ENCODE results near the gene TMEM151B.

Gene TMEM151B

DNA sequence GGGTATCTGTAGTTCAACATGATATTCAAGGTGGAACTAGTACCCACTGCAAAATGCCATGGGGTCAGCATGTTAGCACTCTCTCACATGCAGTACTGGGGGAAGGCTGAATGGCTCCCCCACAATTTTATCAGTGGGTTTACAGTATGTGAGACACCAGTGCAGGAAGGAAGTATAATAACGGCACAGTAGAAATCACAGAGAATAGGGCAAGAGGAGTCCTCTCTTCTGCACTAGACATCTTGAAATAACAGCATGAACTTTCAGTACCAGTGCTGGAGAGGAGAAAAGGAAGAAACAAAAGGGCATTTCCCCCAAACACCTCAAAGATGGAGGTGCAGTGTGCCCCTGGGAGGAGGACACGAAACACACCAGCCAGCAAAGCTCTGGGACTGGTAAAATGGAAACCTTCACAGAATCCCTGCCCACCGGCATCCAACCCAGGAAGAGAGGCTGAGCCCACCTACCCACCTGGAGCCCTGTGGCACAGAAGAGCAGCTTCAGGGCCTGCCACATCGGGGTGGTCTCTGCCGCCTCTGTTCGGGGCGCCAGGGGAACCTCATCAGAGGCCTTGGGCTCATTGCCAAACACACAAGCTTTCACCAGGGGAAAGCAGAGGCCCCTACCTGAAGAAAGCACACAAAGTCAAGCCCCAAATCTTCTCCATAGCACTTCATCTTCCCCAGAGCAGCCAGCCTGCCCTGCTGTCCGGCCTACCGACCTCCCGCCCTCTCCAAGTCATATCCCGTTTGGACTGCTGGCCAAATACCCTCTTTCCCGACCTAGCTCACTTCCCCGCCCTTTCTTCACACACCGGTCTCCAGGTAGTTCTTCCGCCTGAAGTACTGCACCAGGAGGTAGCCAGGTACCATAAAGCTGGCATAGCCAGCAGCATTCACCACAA is 14.1 kb upstream of the TMEM151B start:
- H3K79me2 ChIP-seq (ENCODE audit: low read length) = peaks cover 59% of the 10 kb centered on the region
- peak overlapping the region; percentile 99 for H3K9ac ChIP-seq (ENCODE audit: low read length)
- TF ChIP-seq, protein P1, sequence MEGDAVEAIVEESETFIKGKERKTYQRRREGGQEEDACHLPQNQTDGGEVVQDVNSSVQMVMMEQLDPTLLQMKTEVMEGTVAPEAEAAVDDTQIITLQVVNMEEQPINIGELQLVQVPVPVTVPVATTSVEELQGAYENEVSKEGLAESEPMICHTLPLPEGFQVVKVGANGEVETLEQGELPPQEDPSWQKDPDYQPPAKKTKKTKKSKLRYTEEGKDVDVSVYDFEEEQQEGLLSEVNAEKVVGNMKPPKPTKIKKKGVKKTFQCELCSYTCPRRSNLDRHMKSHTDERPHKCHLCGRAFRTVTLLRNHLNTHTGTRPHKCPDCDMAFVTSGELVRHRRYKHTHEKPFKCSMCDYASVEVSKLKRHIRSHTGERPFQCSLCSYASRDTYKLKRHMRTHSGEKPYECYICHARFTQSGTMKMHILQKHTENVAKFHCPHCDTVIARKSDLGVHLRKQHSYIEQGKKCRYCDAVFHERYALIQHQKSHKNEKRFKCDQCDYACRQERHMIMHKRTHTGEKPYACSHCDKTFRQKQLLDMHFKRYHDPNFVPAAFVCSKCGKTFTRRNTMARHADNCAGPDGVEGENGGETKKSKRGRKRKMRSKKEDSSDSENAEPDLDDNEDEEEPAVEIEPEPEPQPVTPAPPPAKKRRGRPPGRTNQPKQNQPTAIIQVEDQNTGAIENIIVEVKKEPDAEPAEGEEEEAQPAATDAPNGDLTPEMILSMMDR (IDR thresholded peaks at IDR 0.05; ENCODE audit: low read depth, low read length) = no peak
- no peak for TF ChIP-seq EZH2phosphoT487 (IDR thresholded peaks at IDR 0.05; ENCODE audit: low read depth)
- peaks cover 44% of the 10 kb centered on the region for H4K20me1 ChIP-seq (ENCODE audit: insufficient read depth, low read length)
- H3K9me3 ChIP-seq (ENCODE audit: insufficient read depth, low read length) = no peaks in the 10 kb centered on the region
- peaks cover 49% of the 10 kb centered on the region for H3K4me1 ChIP-seq (ENCODE audit: low read length)
- peak overlapping the region; percentile 94 for H3K27ac ChIP-seq (ENCODE audit: low read length)
- H3K4me2 ChIP-seq (ENCODE audit: low read length) = peak overlapping the region; percentile 99
- peak overlapping the region; percentile 84 for H3K4me3 ChIP-seq (ENCODE audit: low read length)
- H3K27me3 ChIP-seq (ENCODE audit: low read depth, low read length) = no peaks in the 10 kb centered on the region
- peaks cover 68% of the 10 kb centered on the region for H3K36me3 ChIP-seq (replicated peaks; ENCODE audit: low read depth, low read length)
- no peak overlapping the region for H2AFZ ChIP-seq (ENCODE audit: low read depth, low read length)

DNA sequence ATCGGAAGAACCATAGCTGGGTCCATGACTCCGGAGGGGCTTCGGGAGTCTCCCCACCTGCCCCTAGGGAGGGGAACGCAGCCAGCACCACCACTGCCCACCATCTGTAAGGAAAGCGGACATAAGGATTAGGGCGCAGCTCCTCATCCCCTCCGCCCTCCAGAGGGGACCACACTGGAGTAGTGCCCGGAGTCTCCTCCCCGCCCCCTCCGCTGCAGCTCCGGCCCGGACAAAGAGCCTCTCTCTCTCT is 13.6 kb upstream of the TMEM151B start:
- H3K4me1 ChIP-seq (ENCODE audit: low read length) = peaks cover 55% of the 10 kb centered on the region
- H3K27me3 ChIP-seq (ENCODE audit: low read depth, low read length) = no peaks in the 10 kb centered on the region
- peaks cover 46% of the 10 kb centered on the region for H4K20me1 ChIP-seq (ENCODE audit: insufficient read depth, low read length)
- peak overlapping the region; percentile 84 for H3K4me3 ChIP-seq (ENCODE audit: low read length)
- H2AFZ ChIP-seq (ENCODE audit: low read depth, low read length) = no peak overlapping the region
- H3K79me2 ChIP-seq (ENCODE audit: low read length) = peaks cover 59% of the 10 kb centered on the region
- peaks cover 68% of the 10 kb centered on the region for H3K36me3 ChIP-seq (replicated peaks; ENCODE audit: low read depth, low read length)
- H3K27ac ChIP-seq (ENCODE audit: low read length) = peak overlapping the region; percentile 94
- peak overlapping the region; percentile 99 for H3K9ac ChIP-seq (ENCODE audit: low read length)
- peak overlapping the region; percentile 99 for H3K4me2 ChIP-seq (ENCODE audit: low read length)
- no peak for TF ChIP-seq EZH2phosphoT487 (IDR thresholded peaks at IDR 0.05; ENCODE audit: low read depth)
- TF ChIP-seq, protein P1 (IDR thresholded peaks at IDR 0.05; ENCODE audit: low read depth, low read length) = no peak
- H3K9me3 ChIP-seq (ENCODE audit: insufficient read depth, low read length) = no peaks in the 10 kb centered on the region

DNA sequence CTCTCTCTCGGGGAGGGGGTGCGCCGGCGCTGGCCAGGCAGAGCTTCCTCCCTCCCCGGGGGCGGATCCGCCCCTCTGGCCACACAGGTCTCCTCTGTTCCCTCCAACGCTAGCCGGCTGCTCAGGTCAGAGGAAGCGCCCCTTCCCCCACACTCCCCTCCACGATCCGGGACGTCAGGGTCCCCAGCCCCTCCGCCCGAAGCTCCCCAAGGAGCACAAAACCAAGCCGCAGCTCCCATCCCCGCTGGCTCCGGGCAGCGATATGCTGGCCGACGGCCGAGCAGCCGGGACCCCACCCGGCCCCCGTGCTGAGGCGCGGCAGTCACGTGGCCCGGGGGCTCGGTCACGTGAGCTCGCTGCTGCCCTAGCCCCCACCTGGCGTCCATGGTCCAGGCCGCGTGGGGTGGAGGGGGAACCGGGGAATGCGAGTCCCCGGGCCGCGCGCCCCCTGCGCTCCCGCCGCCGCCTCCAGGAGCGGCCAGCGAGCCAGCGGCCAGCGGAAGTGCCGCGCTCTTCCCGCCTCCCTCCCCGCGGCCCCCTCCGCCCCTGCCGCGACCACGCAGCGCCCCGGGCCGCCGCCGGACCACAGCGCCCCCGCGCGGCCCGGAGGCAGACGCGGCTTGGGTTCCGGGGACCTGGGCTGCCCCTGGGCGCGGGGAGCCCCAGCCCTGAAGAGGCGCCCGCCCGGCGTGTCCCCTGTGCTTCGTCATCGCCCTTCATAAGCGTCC is 13.1 kb upstream of the TMEM151B start, which contains the start of gene SLC35B2:
TSS of gene SLC35B2 (minus strand) at position 504 of the 728 bp plus-strand sequence. CDS start at position 386, 118 bp downstream.
- Histone ChIP-seq H3K27ac (ENCODE audit: low read length) (peak within 1 kb of the TSS; percentile 94), H3K9ac (ENCODE audit: low read length) (peak within 1 kb of the TSS; percentile 99), H3K27me3 (ENCODE audit: low read depth, low read length) (no peaks in the 10 kb centered on the region), H3K36me3 (replicated peaks; ENCODE audit: low read depth, low read length) (peaks cover 68% of the 10 kb centered on the region), H3K9me3 (ENCODE audit: insufficient read depth, low read length) (no peaks in the 10 kb centered on the region), H3K4me1 (ENCODE audit: low read length) (peaks cover 60% of the 10 kb centered on the region), H4K20me1 (ENCODE audit: insufficient read depth, low read length) (peaks cover 46% of the 10 kb centered on the region), H3K4me2 (ENCODE audit: low read length) (peak within 1 kb of the TSS; percentile 99), H3K4me3 (ENCODE audit: low read length) (peak within 1 kb of the TSS; percentile 84), H3K79me2 (ENCODE audit: low read length) (peaks cover 59% of the 10 kb centered on the region), H2AFZ (ENCODE audit: low read depth, low read length) (no peak within 1 kb of the TSS; the same call in 1 of the 2 replicates)
- no peak for TF ChIP-seq EZH2phosphoT487 (IDR thresholded peaks at IDR 0.05; ENCODE audit: low read depth)
- TF ChIP-seq, protein P1 (IDR thresholded peaks at IDR 0.05; ENCODE audit: low read depth, low read length) = peak; percentile 62

- Histone ChIP-seq H3K27me3 (ENCODE audit: low read depth, low read length) (no peaks in the 10 kb centered on the region), H3K4me1 (ENCODE audit: low read length) (peaks cover 66% of the 10 kb centered on the region), H4K20me1 (ENCODE audit: insufficient read depth, low read length) (peaks cover 45% of the 10 kb centered on the region), H3K9me3 (ENCODE audit: insufficient read depth, low read length) (no peaks in the 10 kb centered on the region), H3K79me2 (ENCODE audit: low read length) (peaks cover 61% of the 10 kb centered on the region), H2AFZ (ENCODE audit: low read depth, low read length) (no peak overlapping the region), H3K27ac (ENCODE audit: low read length) (peak overlapping the region; percentile 94), H3K9ac (ENCODE audit: low read length) (peak overlapping the region; percentile 99), H3K4me3 (ENCODE audit: low read length) (peak overlapping the region; percentile 84), H3K36me3 (replicated peaks; ENCODE audit: low read depth, low read length) (peaks cover 70% of the 10 kb centered on the region), H3K4me2 (ENCODE audit: low read length) (peak overlapping the region; percentile 99)
- TF ChIP-seq, protein P1 (IDR thresholded peaks at IDR 0.05; ENCODE audit: low read depth, low read length) = no peak
- TF ChIP-seq EZH2phosphoT487 (IDR thresholded peaks at IDR 0.05; ENCODE audit: low read depth) = no peak
Measured at GRCh38 chr6:44257753-44258324, 12.4 kb upstream of the TMEM151B start.

Measured in OCI-LY3 (cell line).